Measurements from ENCODE around the gene ZFYVE26. TPM values are rescaled to one million over a fixed set of nuclear protein-coding genes. Genes with fewer than 3 reads are reported as not detected.

The ZFYVE26 gene
- total and polyA plus RNA-seq, 2 donors, result 7.6 to 25.2 TPM

DNA sequence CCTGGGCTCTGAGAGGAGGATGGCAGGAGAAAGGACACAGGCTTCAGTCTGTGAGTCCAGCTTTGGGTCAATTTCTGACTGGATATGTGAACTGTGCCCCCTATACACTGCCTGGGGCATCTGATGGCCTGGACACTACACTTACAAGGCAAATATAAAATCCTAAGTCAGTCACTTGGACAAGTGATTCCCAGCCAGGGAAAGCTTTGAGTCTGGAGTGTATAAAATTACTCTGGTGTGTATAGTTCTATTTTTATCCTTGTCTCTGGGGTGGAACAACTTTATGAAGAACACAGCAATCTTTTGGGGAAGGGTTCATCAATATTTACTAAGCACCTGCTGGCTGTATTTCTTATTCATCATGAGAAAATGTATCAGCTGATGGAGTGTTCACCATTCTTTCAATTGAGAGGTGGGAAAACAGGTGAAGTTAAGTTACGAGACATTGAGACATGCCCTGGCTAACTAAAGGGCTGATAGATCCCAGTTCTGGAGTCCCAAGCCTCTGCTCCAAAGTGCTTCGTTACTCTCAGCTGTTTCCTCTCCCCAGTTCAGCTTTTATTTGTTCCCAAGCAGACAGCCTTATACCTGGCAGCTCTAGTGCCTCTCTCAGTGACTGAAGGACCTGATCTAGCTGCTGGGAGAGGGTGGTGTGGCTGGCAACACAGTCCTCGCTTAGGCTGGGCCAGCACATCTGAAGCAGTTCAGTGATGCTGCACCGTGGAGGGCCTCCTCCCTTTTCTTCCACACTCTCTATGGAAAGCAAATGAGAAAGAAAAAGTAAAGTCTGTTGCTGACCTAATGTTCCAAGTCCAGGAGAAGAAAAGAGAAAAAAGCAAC is 30.9 kb downstream of the ZFYVE26 start:
- Histone ChIP-seq H3K36me3 (ENCODE audit: insufficient read depth) (peaks cover 15% of the 10 kb centered on the region), H3K4me1 (ENCODE audit: insufficient read depth) (no peaks in the 10 kb centered on the region), H3K27ac (ENCODE audit: low read depth) (no peak overlapping the region), H3K4me3 (ENCODE audit: low read depth, low read length) (no peak overlapping the region)
- 95% methylated on average over 4 of the region's 4 CpGs for WGBS
- no peak for DNase-seq (ENCODE audit: extremely low spot score)

DNA sequence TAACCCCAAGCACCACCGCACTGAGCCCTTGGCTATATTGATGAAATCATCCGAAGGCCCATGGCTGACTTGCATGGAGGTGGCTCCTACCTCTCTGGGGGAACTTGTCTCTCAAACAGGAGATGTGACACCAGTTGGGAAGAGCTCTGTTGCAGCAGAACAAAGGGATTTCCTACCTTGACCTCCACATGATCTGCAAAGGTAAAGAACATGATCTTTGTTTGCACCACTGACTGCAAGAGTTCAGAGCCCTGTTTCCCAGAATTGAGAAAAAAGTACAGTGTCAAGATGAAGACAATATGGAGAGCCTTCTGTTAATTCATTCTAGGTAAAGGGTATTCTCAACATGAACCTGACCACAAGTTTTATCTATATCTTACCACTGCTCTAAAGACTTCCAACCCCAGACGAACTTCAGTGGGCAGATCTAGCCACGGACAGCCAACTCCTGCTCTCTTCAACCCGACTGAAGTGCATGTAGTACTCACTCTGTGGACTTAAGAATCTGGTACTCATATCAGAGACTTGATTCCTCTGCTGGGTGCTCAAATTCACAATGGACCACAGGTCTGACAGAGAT is 32.1 kb downstream of the ZFYVE26 start:
- 94% methylated on average over 5 of the region's 5 CpGs for WGBS
- Histone ChIP-seq H3K27ac (ENCODE audit: low read depth) (no peak overlapping the region), H3K36me3 (ENCODE audit: insufficient read depth) (peaks cover 13% of the 10 kb centered on the region), H3K4me3 (ENCODE audit: low read depth, low read length) (no peak overlapping the region), H3K4me1 (ENCODE audit: insufficient read depth) (no peaks in the 10 kb centered on the region)
- DNase-seq (ENCODE audit: extremely low spot score), result no peak

- WGBS, result 67% methylated on average over 3 of the region's 3 CpGs
- Histone ChIP-seq H3K4me1 (ENCODE audit: insufficient read depth) (no peaks in the 10 kb centered on the region), H3K36me3 (ENCODE audit: insufficient read depth) (peaks cover 12% of the 10 kb centered on the region), H3K27ac (ENCODE audit: low read depth) (no peak overlapping the region), H3K4me3 (ENCODE audit: low read depth, low read length) (no peak overlapping the region)
- no peak for DNase-seq (ENCODE audit: extremely low spot score)
Observed at GRCh38 chr14:67782090-67782489, 34.3 kb downstream of the ZFYVE26 start.

DNA sequence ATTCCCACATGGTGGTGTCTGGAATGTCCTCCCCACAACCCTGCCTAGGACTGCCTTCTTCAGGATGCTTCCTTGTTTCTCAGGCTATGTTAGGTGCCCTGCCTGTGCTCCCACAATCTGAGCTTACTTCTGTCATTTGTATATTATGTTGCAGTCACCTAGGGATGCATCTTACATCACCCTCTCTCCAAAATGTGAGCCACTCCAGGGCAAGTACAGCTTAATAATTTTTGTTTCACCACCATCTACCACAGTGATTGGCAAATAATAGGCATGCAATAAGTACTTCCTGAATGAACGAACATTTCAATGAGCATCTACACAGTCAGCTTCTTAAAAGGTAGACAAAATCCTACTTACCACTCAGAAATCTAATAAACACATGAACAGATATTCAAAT is 37.6 kb downstream of the ZFYVE26 start:
- no peak overlapping the region for H3K27ac ChIP-seq (ENCODE audit: low read depth)
- H3K4me3 ChIP-seq (ENCODE audit: low read depth, low read length), result no peak overlapping the region
- H3K4me1 ChIP-seq (ENCODE audit: insufficient read depth), result no peaks in the 10 kb centered on the region
- no peak for DNase-seq (ENCODE audit: extremely low spot score)
- WGBS, result 86% methylated on average over 1 of the region's 1 CpG
- no peaks in the 10 kb centered on the region for H3K36me3 ChIP-seq (ENCODE audit: insufficient read depth)

GRCh38 chr14:67776653-67777322 is 39.6 kb downstream of the ZFYVE26 start:
- H3K4me3 ChIP-seq (ENCODE audit: low read depth, low read length), result no peak overlapping the region
- 87% methylated on average over 4 of the region's 4 CpGs for WGBS
- H3K36me3 ChIP-seq (ENCODE audit: insufficient read depth), result no peaks in the 10 kb centered on the region
- no peaks in the 10 kb centered on the region for H3K4me1 ChIP-seq (ENCODE audit: insufficient read depth)
- DNase-seq (ENCODE audit: extremely low spot score), result no peak
- H3K27ac ChIP-seq (ENCODE audit: low read depth), result no peak overlapping the region

GRCh38 chr14:67773844-67774377 is 42.5 kb downstream of the ZFYVE26 start:
- 95% methylated on average over 5 of the region's 5 CpGs for WGBS
- no peak overlapping the region for H3K4me3 ChIP-seq (ENCODE audit: low read depth, low read length)
- no peaks in the 10 kb centered on the region for H3K36me3 ChIP-seq (ENCODE audit: insufficient read depth)
- no peak overlapping the region for H3K27ac ChIP-seq (ENCODE audit: low read depth)
- no peaks in the 10 kb centered on the region for H3K4me1 ChIP-seq (ENCODE audit: insufficient read depth)
- no peak for DNase-seq (ENCODE audit: extremely low spot score)

DNA sequence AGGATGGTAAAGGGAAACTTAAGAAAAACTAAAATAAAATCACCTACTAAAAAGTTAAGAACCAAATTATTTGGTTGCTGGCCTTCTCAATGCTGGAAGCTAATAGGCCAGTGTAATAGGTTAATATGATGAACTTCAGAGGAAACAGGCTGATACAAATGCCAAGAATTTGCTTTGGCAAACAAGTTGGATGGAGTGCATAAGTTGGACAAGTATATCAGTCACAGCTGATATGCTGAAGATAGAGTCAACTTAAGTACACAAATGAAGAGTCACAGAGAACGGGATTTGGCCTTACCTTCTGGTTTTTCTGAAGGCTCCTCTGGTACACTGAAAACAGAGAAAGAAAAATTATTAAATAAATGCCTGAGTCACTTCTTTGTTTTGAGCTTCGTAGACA is 48.2 kb downstream of the ZFYVE26 start:
- 64% methylated on average over 2 of the region's 2 CpGs for WGBS

GRCh38 chr14:67766035-67766680 is 50.2 kb downstream of the ZFYVE26 start:
- H3K36me3 ChIP-seq (ENCODE audit: insufficient read depth), result no peaks in the 10 kb centered on the region
- no peak for DNase-seq (ENCODE audit: extremely low spot score)
- WGBS, result 75% methylated on average over 10 of the region's 10 CpGs
- no peaks in the 10 kb centered on the region for H3K4me1 ChIP-seq (ENCODE audit: insufficient read depth)
- no peak overlapping the region for H3K27ac ChIP-seq (ENCODE audit: low read depth)
- H3K4me3 ChIP-seq (ENCODE audit: low read depth, low read length), result no peak overlapping the region

More for the DNA sequence above, 48.2 kb downstream of the ZFYVE26 start:
- no peak overlapping the region for H3K4me3 ChIP-seq (ENCODE audit: low read depth, low read length)
- H3K27ac ChIP-seq (ENCODE audit: low read depth), result no peak overlapping the region
- no peaks in the 10 kb centered on the region for H3K36me3 ChIP-seq (ENCODE audit: insufficient read depth)
- no peaks in the 10 kb centered on the region for H3K4me1 ChIP-seq (ENCODE audit: insufficient read depth)
- no peak for DNase-seq (ENCODE audit: extremely low spot score)

DNA sequence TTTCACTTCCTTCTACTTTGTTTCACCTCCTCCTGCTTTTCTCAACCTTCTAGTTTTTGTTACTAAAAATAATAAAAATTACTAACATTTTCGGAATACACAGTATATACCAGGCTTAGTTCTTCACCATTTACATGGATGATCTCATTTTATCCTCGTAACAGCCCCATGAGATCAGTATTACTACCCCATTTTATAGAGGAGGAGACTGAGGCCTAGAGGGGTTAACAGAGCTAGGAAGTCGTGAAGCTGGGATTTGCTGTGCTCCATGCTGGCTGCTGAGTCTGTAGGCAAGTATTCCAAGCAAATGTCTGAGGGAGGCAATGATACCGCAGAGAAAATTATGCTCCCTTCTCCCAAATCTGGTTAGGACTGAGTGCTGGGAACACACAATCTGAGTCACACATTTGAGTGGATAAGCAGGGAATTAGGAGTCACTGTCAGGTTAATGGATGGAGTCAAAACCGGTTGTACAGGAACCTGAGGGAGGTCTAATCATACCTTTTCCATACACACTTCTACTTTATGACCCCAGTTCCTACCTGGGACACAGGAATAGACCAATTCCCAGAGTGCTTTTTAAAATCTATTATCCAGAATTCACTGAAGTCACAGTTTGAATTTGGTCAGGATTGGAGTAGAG is 51.1 kb downstream of the ZFYVE26 start:
- Histone ChIP-seq H3K36me3 (ENCODE audit: insufficient read depth) (peaks cover 4% of the 10 kb centered on the region), H3K4me3 (ENCODE audit: low read depth, low read length) (no peak overlapping the region), H3K4me1 (ENCODE audit: insufficient read depth) (no peaks in the 10 kb centered on the region), H3K27ac (ENCODE audit: low read depth) (no peak overlapping the region)
- WGBS, result 89% methylated on average over 5 of the region's 5 CpGs
- peak; percentile 7 for DNase-seq (ENCODE audit: extremely low spot score)

DNA sequence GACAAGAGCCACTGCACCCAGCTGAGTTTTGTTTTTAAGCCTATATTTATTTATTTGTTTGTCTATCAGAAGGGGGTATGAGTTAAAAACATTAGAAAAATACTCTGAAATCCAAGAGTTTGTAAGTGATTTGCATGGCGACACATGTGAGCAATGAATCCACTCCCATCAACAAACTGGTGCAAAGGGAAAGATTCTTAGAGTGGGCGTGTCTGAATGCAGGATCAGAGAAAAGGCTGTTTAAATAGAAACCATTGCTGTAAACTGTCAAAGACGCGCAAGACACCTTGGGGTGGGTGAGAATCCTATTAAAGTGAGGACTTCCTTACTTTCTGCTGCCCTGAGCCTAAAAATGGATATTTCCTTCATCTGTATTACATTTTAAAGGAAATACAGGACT is 51.9 kb downstream of the ZFYVE26 start:
- Histone ChIP-seq H3K4me1 (ENCODE audit: insufficient read depth) (no peaks in the 10 kb centered on the region), H3K36me3 (ENCODE audit: insufficient read depth) (peaks cover 4% of the 10 kb centered on the region), H3K27ac (ENCODE audit: low read depth) (no peak overlapping the region), H3K4me3 (ENCODE audit: low read depth, low read length) (no peak overlapping the region)
- 85% methylated on average over 4 of the region's 4 CpGs for WGBS
- peak; percentile 15 for DNase-seq (ENCODE audit: extremely low spot score)

DNA sequence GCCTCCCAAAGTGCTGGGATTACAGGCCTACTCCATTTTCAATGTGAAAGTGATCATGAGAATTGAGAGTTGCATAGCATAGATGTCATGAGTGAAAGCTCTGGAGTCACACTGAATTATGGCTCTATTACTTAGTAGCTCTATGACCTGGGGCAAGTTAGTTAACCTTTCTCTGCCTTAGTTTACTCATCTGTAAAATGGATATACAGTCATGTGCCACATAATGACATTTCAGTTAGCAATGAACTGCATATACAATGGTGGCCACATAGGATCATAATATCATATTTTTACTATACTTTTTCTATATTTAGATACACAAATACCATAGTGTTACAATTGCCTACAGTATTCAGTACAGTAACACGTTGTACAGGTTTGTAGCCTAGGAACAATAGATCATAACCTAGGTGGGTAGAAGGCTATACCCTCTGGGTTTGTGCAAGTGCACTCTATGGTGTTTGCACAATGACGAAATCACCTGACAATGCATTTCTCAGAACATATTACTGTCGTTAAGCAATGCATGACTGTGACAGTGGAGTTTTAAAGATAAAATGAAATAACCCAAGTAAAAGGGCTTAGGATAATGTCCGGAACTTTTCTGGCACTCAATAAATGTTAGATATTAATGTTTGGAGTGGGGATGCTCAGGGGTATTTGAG is 53.1 kb downstream of the ZFYVE26 start:
- Histone ChIP-seq H3K4me1 (ENCODE audit: insufficient read depth) (no peaks in the 10 kb centered on the region), H3K36me3 (ENCODE audit: insufficient read depth) (peaks cover 4% of the 10 kb centered on the region), H3K27ac (ENCODE audit: low read depth) (peak overlapping the region; percentile 35), H3K4me3 (ENCODE audit: low read depth, low read length) (no peak overlapping the region)
- DNase-seq (ENCODE audit: extremely low spot score), result no peak
- WGBS, result 85% methylated on average over 4 of the region's 4 CpGs

GRCh38 chr14:67762051-67762450 is 54.3 kb downstream of the ZFYVE26 start:
- no peak overlapping the region for H3K27ac ChIP-seq (ENCODE audit: low read depth)
- H3K4me3 ChIP-seq (ENCODE audit: low read depth, low read length), result no peak overlapping the region
- no peak for DNase-seq (ENCODE audit: extremely low spot score)
- no peaks in the 10 kb centered on the region for H3K4me1 ChIP-seq (ENCODE audit: insufficient read depth)
- 89% methylated on average over 5 of the region's 5 CpGs for WGBS
- H3K36me3 ChIP-seq (ENCODE audit: insufficient read depth), result peaks cover 4% of the 10 kb centered on the region

DNA sequence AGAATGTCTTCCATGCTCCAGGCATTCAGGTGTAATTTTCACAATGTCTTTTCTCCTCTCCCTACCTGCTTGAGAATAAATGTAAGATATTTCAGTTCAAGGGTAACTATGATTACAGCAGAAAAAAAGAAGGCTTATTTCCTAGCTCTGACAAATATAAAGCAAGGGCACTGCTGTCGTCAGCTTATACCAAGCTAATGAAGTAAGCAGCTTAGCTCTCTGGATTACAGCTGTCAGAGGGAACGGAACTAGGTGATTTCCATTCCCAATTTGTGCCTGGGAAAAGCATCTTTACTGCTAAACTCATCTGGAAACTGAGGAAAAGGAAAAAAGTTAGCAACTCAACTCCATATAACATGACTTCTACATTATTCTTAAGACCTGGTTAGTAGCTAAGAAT is 56.5 kb downstream of the ZFYVE26 start:
- no peaks in the 10 kb centered on the region for H3K4me1 ChIP-seq (ENCODE audit: insufficient read depth)
- H3K27ac ChIP-seq (ENCODE audit: low read depth), result no peak overlapping the region
- peaks cover 4% of the 10 kb centered on the region for H3K36me3 ChIP-seq (ENCODE audit: insufficient read depth)
- no peak overlapping the region for H3K4me3 ChIP-seq (ENCODE audit: low read depth, low read length)
- WGBS, result 93% methylated on average over 2 of the region's 2 CpGs
- DNase-seq (ENCODE audit: extremely low spot score), result no peak

Measured in urinary bladder (tissue), 4 donors.